ENCODE measurements around the gene IRF1. TPM values are rescaled to one million over a fixed set of nuclear protein-coding genes. Genes with fewer than 3 reads are reported as not detected.

Gene IRF1
- total RNA-seq, 2 donors from 2014 or later, result 10.1 to 15.8 TPM

DNA sequence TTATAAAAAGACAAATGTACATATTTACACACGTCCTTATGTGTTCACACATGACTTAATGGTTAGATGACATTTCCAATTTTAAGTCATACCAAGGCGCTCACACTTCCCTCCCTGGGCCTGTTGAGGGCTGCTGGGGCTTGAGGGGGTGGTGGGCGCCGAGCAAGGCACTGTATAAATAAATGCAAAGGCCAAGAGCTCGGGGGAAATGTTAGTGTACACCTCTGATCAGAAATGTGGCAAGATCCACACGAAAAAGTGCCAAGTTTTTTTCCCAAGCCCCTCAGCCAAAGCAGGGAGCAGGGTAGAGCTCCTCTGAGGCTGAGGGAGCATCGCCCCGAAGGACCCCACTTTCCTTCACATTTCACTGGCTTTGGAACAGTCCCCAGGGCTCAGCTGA is 7.5 kb downstream of the IRF1 start:
- H3K27ac ChIP-seq, result no peak overlapping the region
- DNase-seq (ENCODE audit: low spot score), result no peak
- no peak overlapping the region for H3K4me3 ChIP-seq
- peaks cover 0 to 49% of the 10 kb centered on the region in 2 donors for H3K4me1 ChIP-seq
- H3K27me3 ChIP-seq, result no peaks in the 10 kb centered on the region
- TF ChIP-seq, protein P1, sequence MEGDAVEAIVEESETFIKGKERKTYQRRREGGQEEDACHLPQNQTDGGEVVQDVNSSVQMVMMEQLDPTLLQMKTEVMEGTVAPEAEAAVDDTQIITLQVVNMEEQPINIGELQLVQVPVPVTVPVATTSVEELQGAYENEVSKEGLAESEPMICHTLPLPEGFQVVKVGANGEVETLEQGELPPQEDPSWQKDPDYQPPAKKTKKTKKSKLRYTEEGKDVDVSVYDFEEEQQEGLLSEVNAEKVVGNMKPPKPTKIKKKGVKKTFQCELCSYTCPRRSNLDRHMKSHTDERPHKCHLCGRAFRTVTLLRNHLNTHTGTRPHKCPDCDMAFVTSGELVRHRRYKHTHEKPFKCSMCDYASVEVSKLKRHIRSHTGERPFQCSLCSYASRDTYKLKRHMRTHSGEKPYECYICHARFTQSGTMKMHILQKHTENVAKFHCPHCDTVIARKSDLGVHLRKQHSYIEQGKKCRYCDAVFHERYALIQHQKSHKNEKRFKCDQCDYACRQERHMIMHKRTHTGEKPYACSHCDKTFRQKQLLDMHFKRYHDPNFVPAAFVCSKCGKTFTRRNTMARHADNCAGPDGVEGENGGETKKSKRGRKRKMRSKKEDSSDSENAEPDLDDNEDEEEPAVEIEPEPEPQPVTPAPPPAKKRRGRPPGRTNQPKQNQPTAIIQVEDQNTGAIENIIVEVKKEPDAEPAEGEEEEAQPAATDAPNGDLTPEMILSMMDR (IDR thresholded peaks at IDR 0.05), result no peak
- peaks cover 53% of the 10 kb centered on the region for H3K36me3 ChIP-seq
- no peaks in the 10 kb centered on the region for H3K9me3 ChIP-seq

DNA sequence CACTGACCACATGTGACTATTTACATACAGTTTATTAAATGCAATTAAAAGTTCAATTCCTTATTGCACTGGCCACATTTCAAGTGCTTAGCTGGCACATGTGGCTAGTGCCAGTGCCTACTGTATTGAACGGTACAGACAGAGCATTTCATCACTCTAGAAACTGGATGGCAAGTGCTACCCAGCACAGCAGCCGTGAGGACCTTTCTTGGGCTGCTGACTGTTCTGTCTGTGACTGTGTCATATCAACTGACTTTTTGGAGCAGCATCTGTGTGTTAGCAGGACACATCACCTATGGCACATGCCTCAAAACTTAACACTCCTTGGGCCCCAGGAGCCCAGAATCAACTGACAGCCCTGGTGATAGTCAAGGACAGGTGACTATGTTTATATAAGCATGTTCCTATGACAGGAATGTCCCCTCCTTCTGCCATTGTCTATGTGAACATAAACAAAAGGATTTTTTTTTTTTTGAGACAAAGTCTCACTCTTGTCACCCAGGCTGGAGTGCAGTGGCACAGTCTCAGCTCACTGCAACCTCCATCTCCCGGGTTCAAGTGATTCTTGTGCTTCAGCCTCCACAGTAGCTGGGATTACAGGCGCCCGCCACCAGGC is 8.9 kb downstream of the IRF1 start:
- H3K9me3 ChIP-seq, result no peaks in the 10 kb centered on the region
- no peak for DNase-seq (ENCODE audit: low spot score)
- TF ChIP-seq, protein P1 (IDR thresholded peaks at IDR 0.05), result no peak
- no peak overlapping the region for H3K4me3 ChIP-seq
- H3K4me1 ChIP-seq, result peaks cover 0 to 48% of the 10 kb centered on the region in 2 donors
- no peak overlapping the region for H3K27ac ChIP-seq
- no peaks in the 10 kb centered on the region for H3K27me3 ChIP-seq
- peaks cover 41% of the 10 kb centered on the region for H3K36me3 ChIP-seq

DNA sequence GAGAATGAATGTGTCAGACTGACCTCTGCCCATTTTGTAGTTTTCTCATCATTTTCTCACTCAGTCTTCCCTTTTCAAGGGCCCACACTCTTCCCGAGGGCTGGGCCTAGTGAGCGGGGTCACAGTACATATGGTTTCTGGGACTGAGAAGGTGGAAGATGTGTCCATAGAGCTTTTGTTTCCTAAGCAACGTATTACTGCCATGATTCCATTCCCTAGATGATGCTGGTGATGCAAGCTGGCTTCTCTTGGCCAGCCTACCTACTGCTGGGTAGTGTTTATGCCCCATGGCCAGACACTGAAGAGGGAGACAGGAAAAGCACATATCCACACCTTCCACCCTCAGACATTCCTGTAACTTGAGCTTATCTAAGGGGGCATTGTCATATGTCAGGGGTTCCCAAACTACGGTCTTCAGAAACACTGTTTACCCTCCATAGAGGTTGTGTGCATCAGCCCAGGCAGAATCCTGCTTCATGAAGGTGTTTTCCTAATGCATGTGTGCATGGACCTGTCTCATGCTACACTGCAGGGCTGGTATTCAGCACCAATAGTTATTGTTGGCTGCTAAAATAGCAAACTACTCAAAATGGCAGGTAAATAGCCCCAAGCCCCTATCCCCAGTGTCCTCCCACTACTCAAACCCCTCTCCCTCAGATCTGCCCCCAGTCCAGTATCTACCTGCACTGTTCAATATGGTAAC is 9.5 kb downstream of the IRF1 start:
- Histone ChIP-seq H3K27me3 (no peaks in the 10 kb centered on the region), H3K4me3 (no peak overlapping the region), H3K9me3 (no peaks in the 10 kb centered on the region), H3K4me1 (peaks cover 0 to 48% of the 10 kb centered on the region in 2 donors), H3K27ac (no peak overlapping the region), H3K36me3 (peaks cover 34% of the 10 kb centered on the region)
- no peak for DNase-seq (ENCODE audit: low spot score)
- TF ChIP-seq, protein P1 (IDR thresholded peaks at IDR 0.05), result no peak

DNA sequence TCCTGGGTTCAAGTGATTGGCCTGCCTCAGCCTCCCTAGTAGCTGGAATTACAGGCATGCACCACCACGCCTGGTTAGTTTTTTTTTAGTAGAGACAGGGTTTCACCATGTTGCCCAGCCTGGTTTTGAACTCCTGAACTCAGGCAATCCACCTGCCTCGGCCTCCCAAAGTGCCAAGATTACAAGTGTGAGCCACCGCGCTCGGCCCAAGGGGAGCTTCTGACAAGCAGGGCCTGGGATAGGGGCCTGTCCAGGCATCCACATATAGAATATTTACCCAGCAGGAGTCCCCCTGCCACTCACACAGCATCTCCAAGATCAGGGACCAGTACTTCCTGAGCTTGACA is 10.1 kb downstream of the IRF1 start:
- DNase-seq (ENCODE audit: low spot score), result no peak
- no peak overlapping the region for H3K4me3 ChIP-seq
- TF ChIP-seq, protein P1 (IDR thresholded peaks at IDR 0.05), result no peak
- H3K4me1 ChIP-seq, result peaks cover 0 to 49% of the 10 kb centered on the region in 2 donors
- no peak overlapping the region for H3K27ac ChIP-seq
- H3K36me3 ChIP-seq, result peaks cover 29% of the 10 kb centered on the region
- no peaks in the 10 kb centered on the region for H3K27me3 ChIP-seq
- no peaks in the 10 kb centered on the region for H3K9me3 ChIP-seq

DNA sequence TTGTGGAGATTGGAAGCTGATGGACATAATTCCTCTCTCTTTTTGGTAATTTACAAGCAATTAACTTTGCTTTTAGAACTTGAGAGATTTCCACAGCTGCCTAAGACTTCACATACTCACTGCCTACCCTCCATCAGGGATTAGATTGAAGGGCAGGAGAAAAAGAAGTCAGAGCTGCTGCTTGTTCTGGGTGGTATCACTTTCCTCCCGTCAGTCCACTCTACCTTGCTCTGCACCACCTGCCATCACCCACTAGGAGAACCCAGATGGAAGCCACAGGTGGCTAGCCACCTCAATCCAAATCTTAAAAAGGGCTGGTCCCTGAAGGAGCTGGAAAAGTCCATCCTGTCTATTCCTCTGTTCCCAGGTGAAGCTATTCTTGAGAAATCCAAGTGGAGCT is 10.5 kb downstream of the IRF1 start:
- DNase-seq (ENCODE audit: low spot score), result no peak
- H3K4me1 ChIP-seq, result peaks cover 0 to 53% of the 10 kb centered on the region in 2 donors
- TF ChIP-seq, protein P1 (IDR thresholded peaks at IDR 0.05), result no peak

More for the DNA sequence above, 10.5 kb downstream of the IRF1 start:
- Histone ChIP-seq H3K4me3 (no peak overlapping the region), H3K9me3 (no peaks in the 10 kb centered on the region), H3K27me3 (no peaks in the 10 kb centered on the region), H3K27ac (no peak overlapping the region), H3K36me3 (peaks cover 24% of the 10 kb centered on the region)

All from right atrium auricular region (tissue), 2 donors.